Measurements from ENCODE around the gene TACC3. TPM values are rescaled to one million over a fixed set of nuclear protein-coding genes. Genes with fewer than 3 reads are reported as not detected.

The TACC3 gene
- total RNA-seq, 1 experiment from 2014 or later, result 207 TPM

- POLR2A ChIA-PET, result interaction anchor here (0.9 kb wide), 1 partner anchor 34 kb away, joined by 3 read pairs; no protein-coding TSS in a partner anchor
- H3K4me1 Mint-ChIP-seq, result no peaks in the 10 kb centered on the region
- H3K9me3 Mint-ChIP-seq, result peaks cover 5% of the 10 kb centered on the region
- no peak overlapping the region for H3K4me3 Mint-ChIP-seq
- CTCF ChIA-PET, result interaction anchor here (1.0 to 2.9 kb wide), 3 partner anchors 17 to 67 kb away, joined by 3 to 21 read pairs (median 5); no protein-coding TSS in a partner anchor
- no peak for DNase-seq (ENCODE audit: low spot score)
- peaks cover 49% of the 10 kb centered on the region for H3K36me3 Mint-ChIP-seq
- TF ChIP-seq, protein P1, sequence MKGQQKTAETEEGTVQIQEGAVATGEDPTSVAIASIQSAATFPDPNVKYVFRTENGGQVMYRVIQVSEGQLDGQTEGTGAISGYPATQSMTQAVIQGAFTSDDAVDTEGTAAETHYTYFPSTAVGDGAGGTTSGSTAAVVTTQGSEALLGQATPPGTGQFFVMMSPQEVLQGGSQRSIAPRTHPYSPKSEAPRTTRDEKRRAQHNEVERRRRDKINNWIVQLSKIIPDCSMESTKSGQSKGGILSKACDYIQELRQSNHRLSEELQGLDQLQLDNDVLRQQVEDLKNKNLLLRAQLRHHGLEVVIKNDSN (CRISPR knock-in tag; IDR thresholded peaks at IDR 0.05), result no peak
- TF ChIP-seq ZNF138 (CRISPR knock-in tag; conservative IDR thresholded peaks at IDR 0.05) (no peak), JAZF1 (CRISPR knock-in tag; IDR thresholded peaks at IDR 0.05) (no peak), SP1 (CRISPR knock-in tag; conservative IDR thresholded peaks at IDR 0.05) (no peak), OVOL2 (CRISPR knock-in tag; IDR thresholded peaks at IDR 0.05; ENCODE audit: borderline replicate concordance) (no peak), CREB1 (CRISPR knock-in tag; IDR thresholded peaks at IDR 0.05) (no peak), ZSCAN18 (CRISPR knock-in tag; IDR thresholded peaks at IDR 0.05) (no peak), KAT7 (CRISPR knock-in tag; IDR thresholded peaks at IDR 0.05; ENCODE audit: borderline replicate concordance) (no peak), MYBL2 (CRISPR knock-in tag; IDR thresholded peaks at IDR 0.05) (no peak), MLX (CRISPR knock-in tag; IDR thresholded peaks at IDR 0.05) (no peak), ATF1 (CRISPR knock-in tag; IDR thresholded peaks at IDR 0.05) (no peak), AR (CRISPR knock-in tag; IDR thresholded peaks at IDR 0.05) (no peak), SMAD3 (CRISPR knock-in tag; IDR thresholded peaks at IDR 0.05; ENCODE audit: borderline replicate concordance) (no peak), SMAD4 (CRISPR knock-in tag; IDR thresholded peaks at IDR 0.05) (no peak)
- TF ChIP-seq, protein P2, sequence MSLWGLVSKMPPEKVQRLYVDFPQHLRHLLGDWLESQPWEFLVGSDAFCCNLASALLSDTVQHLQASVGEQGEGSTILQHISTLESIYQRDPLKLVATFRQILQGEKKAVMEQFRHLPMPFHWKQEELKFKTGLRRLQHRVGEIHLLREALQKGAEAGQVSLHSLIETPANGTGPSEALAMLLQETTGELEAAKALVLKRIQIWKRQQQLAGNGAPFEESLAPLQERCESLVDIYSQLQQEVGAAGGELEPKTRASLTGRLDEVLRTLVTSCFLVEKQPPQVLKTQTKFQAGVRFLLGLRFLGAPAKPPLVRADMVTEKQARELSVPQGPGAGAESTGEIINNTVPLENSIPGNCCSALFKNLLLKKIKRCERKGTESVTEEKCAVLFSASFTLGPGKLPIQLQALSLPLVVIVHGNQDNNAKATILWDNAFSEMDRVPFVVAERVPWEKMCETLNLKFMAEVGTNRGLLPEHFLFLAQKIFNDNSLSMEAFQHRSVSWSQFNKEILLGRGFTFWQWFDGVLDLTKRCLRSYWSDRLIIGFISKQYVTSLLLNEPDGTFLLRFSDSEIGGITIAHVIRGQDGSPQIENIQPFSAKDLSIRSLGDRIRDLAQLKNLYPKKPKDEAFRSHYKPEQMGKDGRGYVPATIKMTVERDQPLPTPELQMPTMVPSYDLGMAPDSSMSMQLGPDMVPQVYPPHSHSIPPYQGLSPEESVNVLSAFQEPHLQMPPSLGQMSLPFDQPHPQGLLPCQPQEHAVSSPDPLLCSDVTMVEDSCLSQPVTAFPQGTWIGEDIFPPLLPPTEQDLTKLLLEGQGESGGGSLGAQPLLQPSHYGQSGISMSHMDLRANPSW (CRISPR knock-in tag; conservative IDR thresholded peaks at IDR 0.05; ENCODE audit: low read depth), result no peak
- TF ChIP-seq, protein P3, sequence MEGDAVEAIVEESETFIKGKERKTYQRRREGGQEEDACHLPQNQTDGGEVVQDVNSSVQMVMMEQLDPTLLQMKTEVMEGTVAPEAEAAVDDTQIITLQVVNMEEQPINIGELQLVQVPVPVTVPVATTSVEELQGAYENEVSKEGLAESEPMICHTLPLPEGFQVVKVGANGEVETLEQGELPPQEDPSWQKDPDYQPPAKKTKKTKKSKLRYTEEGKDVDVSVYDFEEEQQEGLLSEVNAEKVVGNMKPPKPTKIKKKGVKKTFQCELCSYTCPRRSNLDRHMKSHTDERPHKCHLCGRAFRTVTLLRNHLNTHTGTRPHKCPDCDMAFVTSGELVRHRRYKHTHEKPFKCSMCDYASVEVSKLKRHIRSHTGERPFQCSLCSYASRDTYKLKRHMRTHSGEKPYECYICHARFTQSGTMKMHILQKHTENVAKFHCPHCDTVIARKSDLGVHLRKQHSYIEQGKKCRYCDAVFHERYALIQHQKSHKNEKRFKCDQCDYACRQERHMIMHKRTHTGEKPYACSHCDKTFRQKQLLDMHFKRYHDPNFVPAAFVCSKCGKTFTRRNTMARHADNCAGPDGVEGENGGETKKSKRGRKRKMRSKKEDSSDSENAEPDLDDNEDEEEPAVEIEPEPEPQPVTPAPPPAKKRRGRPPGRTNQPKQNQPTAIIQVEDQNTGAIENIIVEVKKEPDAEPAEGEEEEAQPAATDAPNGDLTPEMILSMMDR (IDR thresholded peaks at IDR 0.05), result no peak
- H3K27ac Mint-ChIP-seq, result peak overlapping the region; percentile 87; the same call in 1 of the 2 replicates
- H3K27me3 Mint-ChIP-seq (ENCODE audit: low read depth), result no peaks in the 10 kb centered on the region; the same call in 1 of the 2 replicates
- no peak for ATAC-seq
Observed at GRCh38 chr4:1743551-1743950, 22.2 kb downstream of the TACC3 start.

Data from WTC11 (cell line).